ENCODE results near the gene ATP5PO. TPM values are rescaled to one million over a fixed set of nuclear protein-coding genes. Genes with fewer than 3 reads are reported as not detected.

The ATP5PO gene
- total RNA-seq, 3 donors from 2014 or later (not counting 1 experiment from before 2014, with no cell fraction given), result 80.4 to 95.4 (median 94.9) TPM

DNA sequence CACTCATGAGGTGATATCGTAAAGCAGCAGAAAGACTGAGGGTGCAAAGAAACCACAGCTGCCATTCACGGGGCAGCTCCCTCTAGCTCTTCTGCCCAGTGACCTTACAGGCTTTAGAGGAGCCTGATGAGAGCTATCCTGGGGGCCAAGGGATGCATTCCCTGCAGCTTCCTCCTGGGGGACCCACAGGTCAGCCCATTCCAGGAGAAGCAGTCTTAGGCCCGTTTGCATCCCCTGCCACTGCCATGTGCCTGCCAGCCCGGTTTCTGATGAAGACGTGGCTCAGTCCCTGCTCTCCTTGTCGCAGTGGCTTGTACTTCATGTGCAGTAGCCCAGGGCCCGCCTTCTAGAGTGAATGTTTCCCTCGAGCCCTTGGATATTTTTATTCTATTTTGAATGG lies 22.8 kb downstream of the ATP5PO start:
- Mint-ChIP-seq H3K27me3 (ENCODE audit: low read depth in 2 of 2) (peaks cover 10 to 13% of the 10 kb centered on the region in 2 donors), H3K4me3 (no peak overlapping the region), H3K9me3 (no peaks in the 10 kb centered on the region), H3K36me3 (no peaks in the 10 kb centered on the region), H3K27ac (no peak overlapping the region), H3K4me1 (peaks cover 10 to 12% of the 10 kb centered on the region in 2 donors)
- TF ChIP-seq, protein P1, sequence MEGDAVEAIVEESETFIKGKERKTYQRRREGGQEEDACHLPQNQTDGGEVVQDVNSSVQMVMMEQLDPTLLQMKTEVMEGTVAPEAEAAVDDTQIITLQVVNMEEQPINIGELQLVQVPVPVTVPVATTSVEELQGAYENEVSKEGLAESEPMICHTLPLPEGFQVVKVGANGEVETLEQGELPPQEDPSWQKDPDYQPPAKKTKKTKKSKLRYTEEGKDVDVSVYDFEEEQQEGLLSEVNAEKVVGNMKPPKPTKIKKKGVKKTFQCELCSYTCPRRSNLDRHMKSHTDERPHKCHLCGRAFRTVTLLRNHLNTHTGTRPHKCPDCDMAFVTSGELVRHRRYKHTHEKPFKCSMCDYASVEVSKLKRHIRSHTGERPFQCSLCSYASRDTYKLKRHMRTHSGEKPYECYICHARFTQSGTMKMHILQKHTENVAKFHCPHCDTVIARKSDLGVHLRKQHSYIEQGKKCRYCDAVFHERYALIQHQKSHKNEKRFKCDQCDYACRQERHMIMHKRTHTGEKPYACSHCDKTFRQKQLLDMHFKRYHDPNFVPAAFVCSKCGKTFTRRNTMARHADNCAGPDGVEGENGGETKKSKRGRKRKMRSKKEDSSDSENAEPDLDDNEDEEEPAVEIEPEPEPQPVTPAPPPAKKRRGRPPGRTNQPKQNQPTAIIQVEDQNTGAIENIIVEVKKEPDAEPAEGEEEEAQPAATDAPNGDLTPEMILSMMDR (IDR thresholded peaks at IDR 0.05), result no peak
- H3K9me3 ChIP-seq (ENCODE audit: control insufficient read depth, insufficient read depth, low read length), result no peaks in the 10 kb centered on the region
- no peaks in the 10 kb centered on the region for H3K27me3 ChIP-seq (ENCODE audit: control insufficient read depth, insufficient read depth, low read length)
- DNase-seq (no peak), ATAC-seq (no peak)
- no peak overlapping the region for H3K27ac ChIP-seq (ENCODE audit: low read length)
- H3K4me1 ChIP-seq (ENCODE audit: control insufficient read depth, insufficient read depth, low read length), result peaks cover 7% of the 10 kb centered on the region
- H3K4me3 ChIP-seq (ENCODE audit: low read length), result no peak overlapping the region
- WGBS (ENCODE audit: insufficient coverage), result 88% methylated on average over 8 of the region's 8 CpGs
- intact Hi-C loops (cut with micrococcal nuclease), result no loop called here
- no peaks in the 10 kb centered on the region for H3K36me3 ChIP-seq (ENCODE audit: control insufficient read depth, insufficient read depth, low read length)

DNA sequence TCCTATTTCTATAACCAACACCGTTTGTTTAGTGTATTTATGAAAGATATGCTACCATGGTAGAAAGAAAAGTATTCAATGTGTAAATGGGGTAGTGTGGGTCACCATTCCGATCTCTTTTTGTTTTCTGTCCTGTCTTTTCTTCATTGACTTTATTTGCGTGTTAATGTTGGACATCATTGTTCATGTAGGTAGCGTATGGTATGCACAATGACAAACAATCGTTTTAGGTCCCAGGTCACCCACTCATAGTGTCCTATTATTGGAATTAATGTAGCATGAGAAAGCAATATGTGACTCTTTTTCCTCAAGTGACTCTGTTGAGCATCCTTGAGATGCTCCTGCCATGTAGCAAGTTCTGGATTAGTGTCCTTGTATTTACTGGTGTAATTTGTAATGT lies 25.4 kb downstream of the ATP5PO start:
- Mint-ChIP-seq H3K27me3 (ENCODE audit: low read depth in 2 of 2) (peaks cover 10 to 12% of the 10 kb centered on the region in 2 donors), H3K4me3 (no peak overlapping the region), H3K4me1 (peaks cover 8 to 9% of the 10 kb centered on the region in 2 donors), H3K9me3 (no peaks in the 10 kb centered on the region), H3K36me3 (no peaks in the 10 kb centered on the region), H3K27ac (no peak overlapping the region)
- H3K4me1 ChIP-seq (ENCODE audit: control insufficient read depth, insufficient read depth, low read length), result peaks cover 7% of the 10 kb centered on the region
- H3K27me3 ChIP-seq (ENCODE audit: control insufficient read depth, insufficient read depth, low read length), result no peaks in the 10 kb centered on the region
- no peak overlapping the region for H3K4me3 ChIP-seq (ENCODE audit: low read length)
- intact Hi-C loops (cut with micrococcal nuclease), result no loop called here
- H3K36me3 ChIP-seq (ENCODE audit: control insufficient read depth, insufficient read depth, low read length), result no peaks in the 10 kb centered on the region
- H3K27ac ChIP-seq (ENCODE audit: low read length), result no peak overlapping the region
- no peak for ATAC-seq
- WGBS (ENCODE audit: insufficient coverage), result 91% methylated on average over 4 of the region's 5 CpGs
- DNase-seq, result no peak
- H3K9me3 ChIP-seq (ENCODE audit: control insufficient read depth, insufficient read depth, low read length), result no peaks in the 10 kb centered on the region
- TF ChIP-seq, protein P1 (IDR thresholded peaks at IDR 0.05), result no peak

DNA sequence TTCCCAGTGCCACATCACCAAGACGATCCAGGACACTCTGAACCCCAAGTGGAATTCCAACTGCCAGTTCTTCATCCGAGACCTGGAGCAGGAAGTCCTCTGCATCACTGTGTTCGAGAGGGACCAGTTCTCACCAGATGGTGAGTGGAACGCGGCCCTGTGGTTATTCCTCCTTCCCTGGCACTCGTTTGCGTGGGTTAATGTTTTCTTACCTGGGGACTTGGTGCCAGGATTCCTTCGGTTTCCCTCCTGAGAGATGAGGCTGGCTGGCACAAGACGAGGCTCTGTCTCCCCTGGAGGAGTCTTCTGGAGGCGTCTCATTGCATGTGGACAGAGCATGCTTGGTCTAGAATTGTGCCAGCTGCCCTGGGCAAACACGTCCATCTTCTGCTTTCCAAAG lies 29.3 kb downstream of the ATP5PO start:
- intact Hi-C loops (cut with micrococcal nuclease), result no loop called here
- WGBS (ENCODE audit: insufficient coverage), result 91% methylated on average over 11 of the region's 11 CpGs
- H3K4me1 Mint-ChIP-seq, result no peaks in the 10 kb centered on the region
- Histone ChIP-seq H3K27me3 (ENCODE audit: control insufficient read depth, insufficient read depth, low read length) (no peaks in the 10 kb centered on the region), H3K4me1 (ENCODE audit: control insufficient read depth, insufficient read depth, low read length) (no peaks in the 10 kb centered on the region), H3K4me3 (ENCODE audit: low read length) (no peak overlapping the region), H3K9me3 (ENCODE audit: control insufficient read depth, insufficient read depth, low read length) (no peaks in the 10 kb centered on the region), H3K27ac (ENCODE audit: low read length) (no peak overlapping the region), H3K36me3 (ENCODE audit: control insufficient read depth, insufficient read depth, low read length) (no peaks in the 10 kb centered on the region)
- no peak overlapping the region for H3K4me3 Mint-ChIP-seq
- ATAC-seq (no peak), DNase-seq (no peak)
- no peaks in the 10 kb centered on the region for H3K9me3 Mint-ChIP-seq
- peaks cover 3 to 14% of the 10 kb centered on the region in 2 donors for H3K27me3 Mint-ChIP-seq (ENCODE audit: low read depth in 2 of 2)
- no peaks in the 10 kb centered on the region for H3K36me3 Mint-ChIP-seq
- TF ChIP-seq, protein P1 (IDR thresholded peaks at IDR 0.05), result no peak
- no peak overlapping the region for H3K27ac Mint-ChIP-seq

DNA sequence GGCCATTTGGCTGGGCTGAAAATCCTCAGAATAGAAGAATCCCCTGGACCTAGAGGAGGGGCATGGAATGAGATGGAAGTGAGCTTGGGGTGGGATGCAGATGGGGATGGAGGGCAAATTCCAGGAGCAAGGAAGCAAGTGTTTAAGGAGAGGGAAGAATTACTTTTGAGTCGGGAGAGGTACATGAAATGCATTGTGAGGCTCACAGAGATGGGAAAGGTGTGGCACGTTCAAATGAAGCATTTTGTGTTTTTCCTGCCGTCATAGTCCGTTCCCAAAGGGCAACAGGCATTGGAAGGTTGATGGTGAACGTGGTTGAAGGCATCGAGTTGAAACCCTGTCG lies 30.5 kb downstream of the ATP5PO start:
- Histone ChIP-seq H3K4me3 (ENCODE audit: low read length) (no peak overlapping the region), H3K36me3 (ENCODE audit: control insufficient read depth, insufficient read depth, low read length) (no peaks in the 10 kb centered on the region), H3K9me3 (ENCODE audit: control insufficient read depth, insufficient read depth, low read length) (no peaks in the 10 kb centered on the region), H3K27me3 (ENCODE audit: control insufficient read depth, insufficient read depth, low read length) (no peaks in the 10 kb centered on the region), H3K4me1 (ENCODE audit: control insufficient read depth, insufficient read depth, low read length) (no peaks in the 10 kb centered on the region), H3K27ac (ENCODE audit: low read length) (no peak overlapping the region)
- no peaks in the 10 kb centered on the region for H3K9me3 Mint-ChIP-seq
- intact Hi-C loops (cut with micrococcal nuclease), result no loop called here
- DNase-seq (no peak), ATAC-seq (no peak)
- TF ChIP-seq, protein P1 (IDR thresholded peaks at IDR 0.05), result no peak
- H3K27ac Mint-ChIP-seq, result no peak overlapping the region
- WGBS (ENCODE audit: insufficient coverage), result 89% methylated on average over 7 of the region's 7 CpGs
- no peak overlapping the region for H3K4me3 Mint-ChIP-seq
- H3K36me3 Mint-ChIP-seq, result no peaks in the 10 kb centered on the region
- peaks cover 0 to 14% of the 10 kb centered on the region in 2 donors for H3K27me3 Mint-ChIP-seq (ENCODE audit: low read depth in 2 of 2)
- H3K4me1 Mint-ChIP-seq, result no peaks in the 10 kb centered on the region

All from natural killer cell (primary cell).